ENCODE results near the gene GMDS.
"Not testable (repeated sequence)": the region's sequence is repeated elsewhere in the genome, so short reads cannot be mapped to it uniquely, and the experiment has no call there.

Gene GMDS

GRCh38 chr6:1672379-1672778, 573.0 kb downstream of the GMDS start:
- Histone ChIP-seq H3K27me3 (ENCODE audit: insufficient read depth, low read length) (no peaks in the 10 kb centered on the region), H2AFZ (ENCODE audit: low read length, unreplicated experiment) (no peak overlapping the region), H3K4me3 (ENCODE audit: low read depth, low read length) (no peak overlapping the region), H3K27ac (ENCODE audit: low read depth, low read length) (no peak overlapping the region), H3K4me1 (ENCODE audit: control insufficient read depth, insufficient read depth, low read length, unreplicated experiment) (no peaks in the 10 kb centered on the region), H3K79me2 (ENCODE audit: control insufficient read depth, insufficient read depth, low read length, unreplicated experiment) (no peaks in the 10 kb centered on the region), H3K36me3 (ENCODE audit: insufficient read depth, low read length) (no peaks in the 10 kb centered on the region)

- no peak overlapping the region for H3K27ac ChIP-seq (ENCODE audit: low read depth, low read length)
- no peaks in the 10 kb centered on the region for H3K36me3 ChIP-seq (ENCODE audit: insufficient read depth, low read length)
- H3K4me1 ChIP-seq (ENCODE audit: control insufficient read depth, insufficient read depth, low read length, unreplicated experiment): no peaks in the 10 kb centered on the region
- H2AFZ ChIP-seq (ENCODE audit: low read length, unreplicated experiment): no peak overlapping the region
- H3K79me2 ChIP-seq (ENCODE audit: control insufficient read depth, insufficient read depth, low read length, unreplicated experiment): no peaks in the 10 kb centered on the region
- no peak overlapping the region for H3K4me3 ChIP-seq (ENCODE audit: low read depth, low read length)
- H3K27me3 ChIP-seq (ENCODE audit: insufficient read depth, low read length): no peaks in the 10 kb centered on the region
Measured at GRCh38 chr6:1670711-1671462, 574.5 kb downstream of the GMDS start.

- H2AFZ ChIP-seq (ENCODE audit: low read length, unreplicated experiment): no peak overlapping the region
- H3K79me2 ChIP-seq (ENCODE audit: control insufficient read depth, insufficient read depth, low read length, unreplicated experiment): no peaks in the 10 kb centered on the region
Measured at GRCh38 chr6:1669996-1670395, 575.4 kb downstream of the GMDS start.

GRCh38 chr6:1668456-1668855, 576.9 kb downstream of the GMDS start:
- not testable (repeated sequence) for H2AFZ ChIP-seq (ENCODE audit: low read length, unreplicated experiment); H3K4me3 ChIP-seq (ENCODE audit: low read depth, low read length); H3K4me1 ChIP-seq (ENCODE audit: control insufficient read depth, insufficient read depth, low read length, unreplicated experiment); H3K79me2 ChIP-seq (ENCODE audit: control insufficient read depth, insufficient read depth, low read length, unreplicated experiment); H3K36me3 ChIP-seq (ENCODE audit: insufficient read depth, low read length); H3K27me3 ChIP-seq (ENCODE audit: insufficient read depth, low read length); H3K27ac ChIP-seq (ENCODE audit: low read depth, low read length)

More at GRCh38 chr6:1669996-1670395, 575.4 kb downstream of the GMDS start:
- no peaks in the 10 kb centered on the region for H3K36me3 ChIP-seq (ENCODE audit: insufficient read depth, low read length)
- no peaks in the 10 kb centered on the region for H3K27me3 ChIP-seq (ENCODE audit: insufficient read depth, low read length)
- no peak overlapping the region for H3K4me3 ChIP-seq (ENCODE audit: low read depth, low read length)
- H3K4me1 ChIP-seq (ENCODE audit: control insufficient read depth, insufficient read depth, low read length, unreplicated experiment): no peaks in the 10 kb centered on the region
- H3K27ac ChIP-seq (ENCODE audit: low read depth, low read length): no peak overlapping the region

- Histone ChIP-seq H3K79me2 (ENCODE audit: control insufficient read depth, insufficient read depth, low read length, unreplicated experiment) (no peaks in the 10 kb centered on the region), H3K4me1 (ENCODE audit: control insufficient read depth, insufficient read depth, low read length, unreplicated experiment) (no peaks in the 10 kb centered on the region), H2AFZ (ENCODE audit: low read length, unreplicated experiment) (no peak overlapping the region), H3K4me3 (ENCODE audit: low read depth, low read length) (no peak overlapping the region), H3K27ac (ENCODE audit: low read depth, low read length) (no peak overlapping the region), H3K36me3 (ENCODE audit: insufficient read depth, low read length) (no peaks in the 10 kb centered on the region), H3K27me3 (ENCODE audit: insufficient read depth, low read length) (no peaks in the 10 kb centered on the region)
Measured at GRCh38 chr6:1667805-1668175, 577.6 kb downstream of the GMDS start.

- no peak overlapping the region for H3K27ac ChIP-seq (ENCODE audit: low read depth, low read length)
- no peak overlapping the region for H3K4me3 ChIP-seq (ENCODE audit: low read depth, low read length)
- H2AFZ ChIP-seq (ENCODE audit: low read length, unreplicated experiment): no peak overlapping the region
- H3K27me3 ChIP-seq (ENCODE audit: insufficient read depth, low read length): no peaks in the 10 kb centered on the region
- no peaks in the 10 kb centered on the region for H3K79me2 ChIP-seq (ENCODE audit: control insufficient read depth, insufficient read depth, low read length, unreplicated experiment)
- no peaks in the 10 kb centered on the region for H3K36me3 ChIP-seq (ENCODE audit: insufficient read depth, low read length)
- H3K4me1 ChIP-seq (ENCODE audit: control insufficient read depth, insufficient read depth, low read length, unreplicated experiment): no peaks in the 10 kb centered on the region
Measured at GRCh38 chr6:1667012-1667804, 578.2 kb downstream of the GMDS start.

- Histone ChIP-seq H3K36me3 (ENCODE audit: insufficient read depth, low read length) (no peaks in the 10 kb centered on the region), H3K4me3 (ENCODE audit: low read depth, low read length) (no peak overlapping the region), H2AFZ (ENCODE audit: low read length, unreplicated experiment) (no peak overlapping the region), H3K27ac (ENCODE audit: low read depth, low read length) (no peak overlapping the region), H3K27me3 (ENCODE audit: insufficient read depth, low read length) (no peaks in the 10 kb centered on the region), H3K4me1 (ENCODE audit: control insufficient read depth, insufficient read depth, low read length, unreplicated experiment) (no peaks in the 10 kb centered on the region), H3K79me2 (ENCODE audit: control insufficient read depth, insufficient read depth, low read length, unreplicated experiment) (no peaks in the 10 kb centered on the region)
Measured at GRCh38 chr6:1665214-1665613, 580.2 kb downstream of the GMDS start.

GRCh38 chr6:1664329-1664728, 581.1 kb downstream of the GMDS start:
- H3K27me3 ChIP-seq (ENCODE audit: insufficient read depth, low read length): no peaks in the 10 kb centered on the region
- no peaks in the 10 kb centered on the region for H3K36me3 ChIP-seq (ENCODE audit: insufficient read depth, low read length)
- no peak overlapping the region for H2AFZ ChIP-seq (ENCODE audit: low read length, unreplicated experiment)
- H3K79me2 ChIP-seq (ENCODE audit: control insufficient read depth, insufficient read depth, low read length, unreplicated experiment): no peaks in the 10 kb centered on the region
- no peak overlapping the region for H3K27ac ChIP-seq (ENCODE audit: low read depth, low read length)
- peaks cover 1% of the 10 kb centered on the region for H3K4me1 ChIP-seq (ENCODE audit: control insufficient read depth, insufficient read depth, low read length, unreplicated experiment)
- no peak overlapping the region for H3K4me3 ChIP-seq (ENCODE audit: low read depth, low read length)

- Histone ChIP-seq H2AFZ (ENCODE audit: low read length, unreplicated experiment) (no peak overlapping the region), H3K79me2 (ENCODE audit: control insufficient read depth, insufficient read depth, low read length, unreplicated experiment) (no peaks in the 10 kb centered on the region), H3K4me3 (ENCODE audit: low read depth, low read length) (no peak overlapping the region), H3K4me1 (ENCODE audit: control insufficient read depth, insufficient read depth, low read length, unreplicated experiment) (peaks cover 3% of the 10 kb centered on the region), H3K27me3 (ENCODE audit: insufficient read depth, low read length) (no peaks in the 10 kb centered on the region), H3K36me3 (ENCODE audit: insufficient read depth, low read length) (no peaks in the 10 kb centered on the region), H3K27ac (ENCODE audit: low read depth, low read length) (no peak overlapping the region)
Measured at GRCh38 chr6:1663511-1663910, 581.9 kb downstream of the GMDS start.

- H3K4me1 ChIP-seq (ENCODE audit: control insufficient read depth, insufficient read depth, low read length, unreplicated experiment): peaks cover 3% of the 10 kb centered on the region
- H2AFZ ChIP-seq (ENCODE audit: low read length, unreplicated experiment): no peak overlapping the region
- H3K4me3 ChIP-seq (ENCODE audit: low read depth, low read length): no peak overlapping the region
- H3K27me3 ChIP-seq (ENCODE audit: insufficient read depth, low read length): no peaks in the 10 kb centered on the region
- no peak overlapping the region for H3K27ac ChIP-seq (ENCODE audit: low read depth, low read length)
- H3K79me2 ChIP-seq (ENCODE audit: control insufficient read depth, insufficient read depth, low read length, unreplicated experiment): no peaks in the 10 kb centered on the region
- H3K36me3 ChIP-seq (ENCODE audit: insufficient read depth, low read length): no peaks in the 10 kb centered on the region
Measured at GRCh38 chr6:1662534-1662933, 582.9 kb downstream of the GMDS start.

- Histone ChIP-seq H3K79me2 (ENCODE audit: control insufficient read depth, insufficient read depth, low read length, unreplicated experiment) (no peaks in the 10 kb centered on the region), H3K27me3 (ENCODE audit: insufficient read depth, low read length) (no peaks in the 10 kb centered on the region), H2AFZ (ENCODE audit: low read length, unreplicated experiment) (no peak overlapping the region)
Measured at GRCh38 chr6:1659816-1660215, 585.6 kb downstream of the GMDS start.

More at GRCh38 chr6:1659816-1660215, 585.6 kb downstream of the GMDS start:
- Histone ChIP-seq H3K4me3 (ENCODE audit: low read depth, low read length) (no peak overlapping the region), H3K27ac (ENCODE audit: low read depth, low read length) (no peak overlapping the region), H3K4me1 (ENCODE audit: control insufficient read depth, insufficient read depth, low read length, unreplicated experiment) (peaks cover 3% of the 10 kb centered on the region), H3K36me3 (ENCODE audit: insufficient read depth, low read length) (no peaks in the 10 kb centered on the region)

Measured in ACC112 (cell line).